HCT116 (cell line): ENCODE results near the gene KIRREL3. TPM values are rescaled to one million over a fixed set of nuclear protein-coding genes. Genes with fewer than 3 reads are reported as not detected.

Source experiments
- ATAC-seq: fragments of 200-7000 bp; cut with Tn5 transposase; 2 replicates; pipeline ENCODE4 v1.9.1; 2020; ENCODE audit warnings: mild to moderate bottlenecking, moderate library complexity
- BruUV-seq: library from RNA; stranded (reverse); fragments of 400-500 nt; replicated peaks from 2 replicates; lab custom pipeline; 2021; lab: Mats Ljungman, UMichigan
- CTCF ChIA-PET: fragments of 300-600 bp; sonication (Branson Sonifier 250); formaldehyde crosslinking; loops from one replicate; lab custom pipeline; 2021; ENCODE audit warnings: antibody characterized with exemption; lab: Charles Lee
- POLR2A ChIA-PET: fragments of 300-600, 350-600 bp; sonication (Branson Sonifier 250); formaldehyde crosslinking; loops from one replicate; lab custom pipeline; 2021; ENCODE audit warnings: antibody characterized with exemption; lab: Charles Lee
- RAD21 ChIA-PET, 2 experiments: fragments of 300-600 bp; sonication (Branson Sonifier 250); formaldehyde crosslinking; loops; one replicate each; lab custom pipeline; 2023; ENCODE audit warnings: low total read pairs in 2 of 2; ENCODE audit not compliant: uncharacterized antibody in 2 of 2, unreplicated experiment in 2 of 2, low non-redundant PET in 1 of 2; lab: Charles Lee
- DNase-seq: peaks from one replicate; pipeline ENCODE4 v3.0.0-alpha.2; 2010; ENCODE audit warnings: low read depth, low spot score
- H2AFZ ChIP-seq: fragments of 200-600 bp; shearing (Covaris generic), sonication (generic); 2 replicates; pipeline ENCODE4 v1.6.1; 2017; ENCODE audit warnings: low read depth, mixed run types, mixed read lengths, antibody characterized with exemption, low read length; ENCODE audit not compliant: poor library complexity, severe bottlenecking
- H3K27ac ChIP-seq: 2 replicates; pipeline ENCODE4 v1.5.1; 2012; ENCODE audit warnings: low read depth, low read length
- H3K27me3 ChIP-seq: fragments of 200-600 bp; sonication (generic); 2 replicates; pipeline ENCODE4 v1.6.1; 2016; ENCODE audit warnings: mixed run types, low read length, mixed read lengths; ENCODE audit not compliant: insufficient read depth
- H3K36me3 ChIP-seq, 2 experiments: fragments of 200-500 bp in 1 of 2; fragments of 200-600 bp in 1 of 2; sonication (Bioruptor generic) in 1 of 2; sonication (generic) in 1 of 2; 2 replicates each; pipeline versions ENCODE4 v1.5.1 to v1.6.1; 2014 to 2016; ENCODE audit warnings: low read length in 2 of 2, inconsistent platforms in 1 of 2, mixed read lengths in 1 of 2, mixed run types in 1 of 2; ENCODE audit not compliant: insufficient read depth in 2 of 2, control insufficient read depth in 1 of 2
- H3K4me1 ChIP-seq, 2 experiments: fragments of 200-600 bp in 1 of 2; sonication (generic) in 1 of 2; 2 replicates each; pipeline versions ENCODE4 v1.5.1 to v1.6.1; 2012 to 2017; ENCODE audit warnings: low read length in 2 of 2, inconsistent platforms in 1 of 2, mild to moderate bottlenecking in 1 of 2, mixed read lengths in 1 of 2, mixed run types in 1 of 2, moderate library complexity in 1 of 2; ENCODE audit not compliant: insufficient read depth in 2 of 2, control insufficient read depth in 1 of 2
- H3K4me2 ChIP-seq: fragments of 200-600 bp; sonication (generic); 2 replicates; pipeline ENCODE4 v1.6.1; 2017; ENCODE audit warnings: mixed run types, low read length, mixed read lengths
- H3K4me3 ChIP-seq, 2 experiments: fragments of 200-600 bp in 1 of 2; sonication (generic) in 1 of 2; replicated peaks in 1 of 2; 2 replicates each; pipeline ENCODE4 v1.5.1; 2011 to 2016; ENCODE audit warnings: low read length in 2 of 2, control low read depth in 1 of 2, low read depth in 1 of 2, mild to moderate bottlenecking in 1 of 2, mixed read lengths in 1 of 2, mixed run types in 1 of 2
- H3K79me2 ChIP-seq: fragments of 200-600 bp; sonication (generic); 2 replicates; pipeline ENCODE4 v1.6.1; 2017; ENCODE audit warnings: mild to moderate bottlenecking, mixed run types, low read length, moderate library complexity, mixed read lengths; ENCODE audit not compliant: insufficient read depth
- H3K9ac ChIP-seq: fragments of 200-600 bp; sonication (generic); 2 replicates; pipeline ENCODE4 v1.6.1; 2016; ENCODE audit warnings: low read length, mixed read lengths
- H3K9me2 ChIP-seq: fragments of 200-600 bp; sonication (generic), shearing (Covaris generic); 2 replicates; pipeline ENCODE4 v1.6.1; 2017; ENCODE audit warnings: mixed run types, mild to moderate bottlenecking, moderate library complexity; ENCODE audit not compliant: insufficient read depth
- H3K9me3 ChIP-seq, 2 experiments: fragments of 200-500 bp in 1 of 2; fragments of 200-600 bp in 1 of 2; sonication (Bioruptor generic) in 1 of 2; sonication (generic) in 1 of 2; 2 replicates each; pipeline ENCODE4 v1.6.1; 2014 to 2017; ENCODE audit warnings: low read length in 2 of 2, mixed read lengths in 2 of 2, inconsistent platforms in 1 of 2, low read depth in 1 of 2, mild to moderate bottlenecking in 1 of 2, mixed run types in 1 of 2, moderate library complexity in 1 of 2; ENCODE audit not compliant: control insufficient read depth in 1 of 2, insufficient read depth in 1 of 2
- H4K20me1 ChIP-seq: fragments of 200-600 bp; sonication (generic), shearing (Covaris generic); 2 replicates; pipeline ENCODE4 v1.6.1; 2017; ENCODE audit warnings: mixed run types, mild to moderate bottlenecking, moderate library complexity; ENCODE audit not compliant: insufficient read depth
- ATF3 ChIP-seq: IDR thresholded peaks from 2 replicates; pipeline ENCODE4 v1.6.1; 2012
- CBX3 ChIP-seq: IDR thresholded peaks from 2 replicates; pipeline ENCODE4 v1.6.1; 2012; ENCODE audit warnings: low read depth
- CEBPB ChIP-seq: IDR thresholded peaks from 2 replicates; pipeline ENCODE4 v1.6.1; 2012; ENCODE audit warnings: low read depth
- CTCF ChIP-seq, 3 experiments: fragments of 200-600 bp in 1 of 3; sonication (generic) in 1 of 3; IDR thresholded peaks in 2 of 3; conservative IDR thresholded peaks in 1 of 3; 2 replicates each; pipeline ENCODE4 v1.5.1; 2012 to 2017; ENCODE audit warnings: low read depth in 2 of 3, low read length in 2 of 3, antibody characterized with exemption in 1 of 3, borderline replicate concordance in 1 of 3, control low read depth in 1 of 3, mild to moderate bottlenecking in 1 of 3, mixed read lengths in 1 of 3, mixed run types in 1 of 3, moderate library complexity in 1 of 3; ENCODE audit not compliant: insufficient read depth in 1 of 3
- ELF1 ChIP-seq: IDR thresholded peaks from 2 replicates; pipeline ENCODE4 v1.6.1; 2012; ENCODE audit warnings: low read depth, borderline replicate concordance
- EZH2 ChIP-seq: fragments of 200-600 bp; sonication (generic); IDR thresholded peaks from 2 replicates; pipeline ENCODE4 v1.6.1; 2017; ENCODE audit warnings: antibody characterized with exemption, mixed run types
- EZH2phosphoT487 ChIP-seq: fragments of 200-600 bp; IDR thresholded peaks from 2 replicates; pipeline ENCODE4 v1.6.1; 2018; ENCODE audit warnings: antibody characterized with exemption, borderline replicate concordance
- FOSL1 ChIP-seq: IDR thresholded peaks from 2 replicates; pipeline ENCODE4 v1.6.1; 2012; ENCODE audit warnings: low read depth
- MAX ChIP-seq: IDR thresholded peaks from 2 replicates; pipeline ENCODE4 v1.6.1; 2012
- POLR2A ChIP-seq: IDR thresholded peaks from 2 replicates; pipeline ENCODE4 v1.7.0; 2011; ENCODE audit warnings: borderline replicate concordance; ENCODE audit not compliant: insufficient read depth, insufficient read length; ENCODE audit errors: extremely low read depth
- RAD21 ChIP-seq: IDR thresholded peaks from 2 replicates; pipeline ENCODE4 v1.6.1; 2012; ENCODE audit warnings: low read depth, mild to moderate bottlenecking
- SP1 ChIP-seq: IDR thresholded peaks from 2 replicates; pipeline ENCODE4 v1.6.1; 2012; ENCODE audit warnings: low read depth
- SRF ChIP-seq: IDR thresholded peaks from 2 replicates; pipeline ENCODE4 v1.6.1; 2012; ENCODE audit warnings: low read depth
- TCF7L2 ChIP-seq: IDR thresholded peaks from 2 replicates; pipeline ENCODE4 v1.7.0; 2011; ENCODE audit warnings: borderline replicate concordance, inconsistent platforms; ENCODE audit not compliant: insufficient read depth, insufficient read length; ENCODE audit errors: extremely low read depth
- YY1 ChIP-seq: IDR thresholded peaks from 2 replicates; pipeline ENCODE4 v1.6.1; 2011; ENCODE audit warnings: low read length, low read depth, moderate library complexity, mild to moderate bottlenecking; ENCODE audit not compliant: insufficient replicate concordance; ENCODE audit errors: extremely low read depth
- ZBTB33 ChIP-seq: IDR thresholded peaks from 2 replicates; pipeline ENCODE4 v1.6.1; 2011; ENCODE audit warnings: mild to moderate bottlenecking, low read length, moderate library complexity; ENCODE audit not compliant: insufficient replicate concordance; ENCODE audit errors: extremely low read depth
- ZFX ChIP-seq: fragments of 450-650 bp; IDR thresholded peaks from 2 replicates; pipeline ENCODE4 v1.6.1; 2017
- ZNF274 ChIP-seq: fragments of 200-500 bp; sonication (Bioruptor generic); IDR thresholded peaks from 2 replicates; pipeline ENCODE4 v1.6.1; 2014; ENCODE audit warnings: mild to moderate bottlenecking, low read depth, low read length, inconsistent platforms
- intact Hi-C: fragments of 100-400 bp; cut with micrococcal nuclease; formaldehyde crosslinking; loops from 2 replicates; pipeline ENCODE4 v1.10.0; 2022
- total RNA-seq: library from RNA; stranded (reverse); gene quantifications from one replicate; pipeline ENCODE4 v1.2.1, GENCODE V29; 2021; ENCODE audit not compliant: unreplicated experiment

Gene KIRREL3
- total RNA-seq, 1 experiment from 2014 or later = not detected

- TF ChIP-seq ZNF274 (no peak), CBX3 (no peak), ZBTB33 (no peak)
- TF ChIP-seq, all 23 proteins: peak for 0
Measured at GRCh38 chr11:126871792-126872191, 128.8 kb downstream of the KIRREL3 start (continued).

- no peaks in the 10 kb centered on the region for H4K20me1 ChIP-seq
- H3K36me3 ChIP-seq = no peaks in the 10 kb centered on the region
- ChIA-PET RAD21 (no interaction called here), CTCF (no interaction called here), POLR2A (no interaction called here)
- BruUV-seq = no TSS peak
- ATAC-seq (no peak), DNase-seq (no peak)
- H2AFZ ChIP-seq = no peak overlapping the region
- no peak overlapping the region for H3K27ac ChIP-seq
- H3K27me3 ChIP-seq = peaks cover 16% of the 10 kb centered on the region
- no peaks in the 10 kb centered on the region for H3K9me2 ChIP-seq
- no peak overlapping the region for H3K4me2 ChIP-seq
- TF ChIP-seq CTCF (IDR thresholded peaks at IDR 0.05 in 2 of 3, conservative IDR thresholded peaks at IDR 0.05 in 1 of 3; ENCODE audit: borderline replicate concordance in 1 of 3, insufficient read depth in 1 of 3, low read depth in 2 of 3, low read length in 2 of 3) = no peak
- no peak for TF ChIP-seq ELF1
- no peak for TF ChIP-seq ZFX
- TF ChIP-seq POLR2A = no peak
- no peak for TF ChIP-seq ZNF274
- no peak for TF ChIP-seq SRF
- no peak for TF ChIP-seq MAX
- no peak for TF ChIP-seq ZBTB33
- TF ChIP-seq ATF3 = no peak
- TF ChIP-seq RAD21 = no peak
- no peak for TF ChIP-seq SP1
- no peak for TF ChIP-seq TCF7L2
- TF ChIP-seq CEBPB = no peak
- TF ChIP-seq YY1 = no peak
- TF ChIP-seq EZH2 = no peak
- no peak for TF ChIP-seq CBX3
- TF ChIP-seq FOSL1 = no peak
- TF ChIP-seq EZH2phosphoT487 = no peak
- no peaks in the 10 kb centered on the region for H3K79me2 ChIP-seq
- intact Hi-C loops = no loop called here
- H3K9me3 ChIP-seq = no peaks in the 10 kb centered on the region
- no peak overlapping the region for H3K9ac ChIP-seq
- no peaks in the 10 kb centered on the region for H3K4me1 ChIP-seq
- no peak overlapping the region for H3K4me3 ChIP-seq
Measured at GRCh38 chr11:126870021-126870420, 130.5 kb downstream of the KIRREL3 start.
